ENCODE results near the gene FAM90A1.
"Not testable (repeated sequence)": the region's sequence is repeated elsewhere in the genome, so short reads cannot be mapped to it uniquely, and the experiment has no call there.

FAM90A1 gene

GRCh38 chr12:8188088-8188487, 39.3 kb downstream of the FAM90A1 start:
- not testable (repeated sequence) for H3K4me1 ChIP-seq (ENCODE audit: control insufficient read depth in 1 of 2, insufficient read depth in 2 of 2, low read length in 2 of 2); H3K9me3 ChIP-seq (ENCODE audit: control insufficient read depth in 1 of 2, low read length in 2 of 2); H3K27me3 ChIP-seq (ENCODE audit: low read depth, low read length); H3K4me3 ChIP-seq (ENCODE audit: low read depth in 1 of 2, low read length in 2 of 2); H3K27ac ChIP-seq (ENCODE audit: low read length); H3K36me3 ChIP-seq (ENCODE audit: control insufficient read depth in 1 of 2, insufficient read depth in 2 of 2, low read length in 2 of 2)

DNA sequence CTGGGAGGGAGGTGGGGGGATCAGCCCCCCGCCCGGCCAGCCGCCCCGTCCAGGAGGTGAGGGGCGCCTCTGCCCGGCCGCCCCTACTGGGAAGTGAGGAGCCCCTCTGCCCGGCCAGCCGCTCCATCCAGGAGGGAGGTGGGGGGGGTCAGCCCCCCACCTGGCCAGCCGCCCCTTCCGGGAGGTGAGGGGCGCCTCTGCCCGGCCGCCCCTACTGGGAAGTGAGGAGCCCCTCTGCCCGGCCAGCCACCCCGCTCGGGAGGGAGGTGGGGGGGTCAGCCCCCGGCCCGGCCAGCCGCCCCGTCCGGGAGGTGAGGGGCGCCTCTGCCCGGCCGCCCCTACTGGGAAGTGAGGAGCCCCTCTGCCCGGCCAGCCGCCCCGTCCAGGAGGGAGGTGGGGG, 43.2 kb downstream of the FAM90A1 start:
- H3K36me3 ChIP-seq (ENCODE audit: control insufficient read depth in 1 of 2, insufficient read depth in 2 of 2, low read length in 2 of 2); H3K4me3 ChIP-seq (ENCODE audit: low read depth in 1 of 2, low read length in 2 of 2); H3K4me1 ChIP-seq (ENCODE audit: control insufficient read depth in 1 of 2, insufficient read depth in 2 of 2, low read length in 2 of 2); H3K27me3 ChIP-seq (ENCODE audit: low read depth, low read length); H3K27ac ChIP-seq (ENCODE audit: low read length); H3K9me3 ChIP-seq (ENCODE audit: control insufficient read depth in 1 of 2, low read length in 2 of 2): not testable (repeated sequence)

GRCh38 chr12:8183346-8183745, 44.1 kb downstream of the FAM90A1 start:
- not testable (repeated sequence) for H3K4me3 ChIP-seq (ENCODE audit: low read depth in 1 of 2, low read length in 2 of 2); H3K36me3 ChIP-seq (ENCODE audit: control insufficient read depth in 1 of 2, insufficient read depth in 2 of 2, low read length in 2 of 2); H3K9me3 ChIP-seq (ENCODE audit: control insufficient read depth in 1 of 2, low read length in 2 of 2); H3K27ac ChIP-seq (ENCODE audit: low read length); H3K4me1 ChIP-seq (ENCODE audit: control insufficient read depth in 1 of 2, insufficient read depth in 2 of 2, low read length in 2 of 2); H3K27me3 ChIP-seq (ENCODE audit: low read depth, low read length)

DNA sequence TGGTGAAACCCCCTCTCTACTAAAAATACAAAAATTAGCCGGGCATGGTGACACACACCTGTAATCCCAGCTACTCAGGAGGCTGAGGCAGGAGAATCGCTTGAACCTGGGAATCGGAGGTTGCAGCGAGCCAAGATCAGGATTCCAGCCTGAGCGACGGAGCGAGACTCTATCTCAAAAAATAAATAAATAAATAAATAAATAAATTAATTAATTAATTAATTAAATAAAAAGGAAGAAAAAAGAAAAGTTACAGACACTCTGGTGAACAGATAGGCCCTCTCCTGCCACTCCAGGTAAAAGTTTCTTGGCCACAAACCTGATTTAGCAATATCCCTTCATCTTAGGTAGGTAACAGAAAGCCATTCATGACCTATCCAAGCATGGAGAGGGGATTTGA, 44.5 kb downstream of the FAM90A1 start:
- not testable (repeated sequence) for H3K27ac ChIP-seq (ENCODE audit: low read length); H3K4me1 ChIP-seq (ENCODE audit: control insufficient read depth in 1 of 2, insufficient read depth in 2 of 2, low read length in 2 of 2); H3K36me3 ChIP-seq (ENCODE audit: control insufficient read depth in 1 of 2, insufficient read depth in 2 of 2, low read length in 2 of 2); H3K9me3 ChIP-seq (ENCODE audit: control insufficient read depth in 1 of 2, low read length in 2 of 2); H3K27me3 ChIP-seq (ENCODE audit: low read depth, low read length); H3K4me3 ChIP-seq (ENCODE audit: low read depth in 1 of 2, low read length in 2 of 2)

DNA sequence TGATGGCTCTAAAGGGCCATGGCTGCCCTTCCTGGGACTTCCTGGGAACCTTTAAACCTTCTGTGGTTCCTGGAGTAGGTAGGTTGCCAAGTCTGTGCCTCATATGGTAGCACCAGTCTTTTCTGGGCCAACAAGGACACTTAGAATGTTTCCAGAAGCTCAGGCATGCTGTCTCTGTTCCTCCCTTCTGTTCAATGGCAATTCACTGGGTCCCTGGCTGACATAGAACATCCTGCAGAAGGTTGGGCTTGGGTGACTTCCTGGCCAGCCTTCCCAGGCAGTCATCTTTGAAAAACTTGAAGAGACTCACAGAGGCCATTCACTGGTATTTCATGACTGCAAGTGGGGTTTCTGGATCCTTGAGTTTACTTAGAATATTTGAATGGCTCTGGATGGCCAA, 46.1 kb downstream of the FAM90A1 start:
- not testable (repeated sequence) for H3K27me3 ChIP-seq (ENCODE audit: low read depth, low read length); H3K4me1 ChIP-seq (ENCODE audit: control insufficient read depth in 1 of 2, insufficient read depth in 2 of 2, low read length in 2 of 2); H3K9me3 ChIP-seq (ENCODE audit: control insufficient read depth in 1 of 2, low read length in 2 of 2); H3K4me3 ChIP-seq (ENCODE audit: low read depth in 1 of 2, low read length in 2 of 2); H3K36me3 ChIP-seq (ENCODE audit: control insufficient read depth in 1 of 2, insufficient read depth in 2 of 2, low read length in 2 of 2); H3K27ac ChIP-seq (ENCODE audit: low read length)

- H3K27me3 ChIP-seq (ENCODE audit: low read depth, low read length); H3K9me3 ChIP-seq (ENCODE audit: control insufficient read depth in 1 of 2, low read length in 2 of 2); H3K36me3 ChIP-seq (ENCODE audit: control insufficient read depth in 1 of 2, insufficient read depth in 2 of 2, low read length in 2 of 2); H3K4me1 ChIP-seq (ENCODE audit: control insufficient read depth in 1 of 2, insufficient read depth in 2 of 2, low read length in 2 of 2); H3K27ac ChIP-seq (ENCODE audit: low read length): not testable (repeated sequence)
- peak overlapping the region in 1 of 2 donors; percentile 64 for H3K4me3 ChIP-seq (ENCODE audit: low read depth in 1 of 2, low read length in 2 of 2)
Observed at GRCh38 chr12:8179989-8180585, 47.3 kb downstream of the FAM90A1 start.

DNA sequence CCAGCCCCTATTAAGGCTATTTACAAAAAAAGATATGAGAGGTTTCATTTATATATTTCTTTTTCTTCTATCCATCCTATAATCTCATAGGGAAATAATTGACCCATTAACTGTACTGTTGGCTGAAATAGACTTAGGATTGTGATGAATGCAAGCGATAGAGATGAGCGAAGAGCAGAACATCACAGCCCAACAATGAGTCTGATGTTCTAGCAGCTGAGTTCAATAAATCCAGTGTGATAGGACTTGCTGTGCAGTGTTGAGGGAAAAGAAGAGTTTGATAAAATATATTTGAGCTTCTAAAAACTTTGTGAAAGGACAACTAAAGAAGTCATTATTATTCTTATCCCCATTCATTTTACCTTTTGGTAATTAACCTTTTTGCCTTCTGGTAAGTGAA, 54.5 kb downstream of the FAM90A1 start:
- H3K4me1 ChIP-seq (ENCODE audit: control insufficient read depth in 1 of 2, insufficient read depth in 2 of 2, low read length in 2 of 2); H3K27me3 ChIP-seq (ENCODE audit: low read depth, low read length); H3K4me3 ChIP-seq (ENCODE audit: low read depth in 1 of 2, low read length in 2 of 2); H3K36me3 ChIP-seq (ENCODE audit: control insufficient read depth in 1 of 2, insufficient read depth in 2 of 2, low read length in 2 of 2); H3K9me3 ChIP-seq (ENCODE audit: control insufficient read depth in 1 of 2, low read length in 2 of 2); H3K27ac ChIP-seq (ENCODE audit: low read length): not testable (repeated sequence)
